Stimulated activated CD8-positive, alpha-beta memory T cell treated with anti-CD3 and anti-CD28 coated beads, Interleukin-4, amount 100 ng/mL, for 48 hours (primary cell): Measurements from ENCODE around the gene TEC.
"Not testable (repeated sequence)": the region's sequence is repeated elsewhere in the genome, so short reads cannot be mapped to it uniquely, and the experiment has no call there.

Source experiments
- DNase-seq: peaks from one replicate; pipeline ENCODE4 v3.0.0-alpha.2; 2020

The TEC gene

DNA sequence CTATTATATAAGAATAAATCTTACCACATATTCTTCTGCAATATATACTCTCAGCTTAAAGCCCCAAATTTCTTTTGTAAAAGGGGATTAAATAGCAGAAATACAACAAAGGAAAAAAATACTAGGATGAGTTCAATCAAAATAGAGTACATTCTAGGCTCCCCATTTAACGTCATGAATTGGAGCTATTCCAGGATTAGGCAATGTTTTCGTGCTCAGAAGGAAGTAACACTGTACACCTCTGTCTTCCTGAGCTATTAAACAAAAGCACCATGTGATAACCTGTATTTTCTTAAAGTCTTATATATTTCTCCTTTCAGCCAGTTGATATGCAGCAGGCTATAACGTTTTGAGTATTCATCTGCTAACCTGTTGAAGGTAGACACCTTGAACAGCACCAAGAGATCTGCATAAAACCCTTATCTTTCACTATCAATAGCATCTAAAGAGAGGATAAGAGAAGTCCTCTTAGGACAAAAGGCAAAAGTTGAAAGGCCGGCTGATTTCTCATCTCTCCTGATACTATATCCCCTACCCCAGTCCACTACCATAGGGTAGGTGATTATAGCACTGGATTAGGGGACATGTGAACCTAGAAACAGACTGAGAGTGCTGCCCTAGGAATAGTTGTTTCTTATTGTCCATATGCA lies 31.5 kb downstream of the TEC start:
- no peak for DNase-seq

GRCh38 chr4:48235050-48235449 lies 34.6 kb downstream of the TEC start:
- DNase-seq: no peak

DNA sequence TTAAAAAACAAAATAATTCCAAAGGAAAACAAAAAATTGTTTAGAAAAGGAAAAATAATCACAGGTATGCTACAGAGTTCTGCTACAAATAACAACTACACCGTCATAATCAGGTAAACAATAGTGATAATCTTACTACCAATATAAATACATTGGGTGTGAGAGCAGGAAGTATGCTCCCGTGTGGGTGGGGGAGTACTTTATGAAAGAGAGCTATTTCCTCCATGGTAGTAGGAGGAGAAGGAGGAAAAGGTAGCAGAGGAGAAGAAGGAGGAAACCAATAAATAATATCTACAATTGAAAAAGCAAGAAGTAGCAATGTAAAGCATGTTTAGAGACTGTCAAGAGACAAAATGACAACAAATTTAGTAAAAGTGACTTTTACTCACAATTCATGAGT lies 35.1 kb downstream of the TEC start:
- no peak for DNase-seq

- no peak for DNase-seq
Observed at GRCh38 chr4:48228949-48229348, 40.7 kb downstream of the TEC start.

DNA sequence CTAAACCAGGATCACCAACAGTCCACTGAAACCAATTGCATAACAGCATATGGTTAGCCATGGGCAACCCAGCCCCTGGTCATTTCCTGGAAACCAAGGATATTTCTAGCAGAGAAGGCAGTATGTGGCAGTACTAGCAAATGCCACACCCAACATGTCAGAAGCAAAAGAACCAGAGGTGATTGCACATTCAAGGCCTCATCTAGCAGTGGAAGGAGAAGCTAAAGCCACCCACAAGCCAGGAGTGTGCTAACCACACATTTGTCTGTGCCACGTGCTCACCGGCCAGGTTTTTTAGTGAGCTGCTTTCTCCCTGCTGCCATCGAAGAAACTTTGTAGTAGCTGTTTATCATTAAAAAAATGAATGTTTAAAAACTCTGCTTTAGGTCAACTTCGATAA lies 42.0 kb downstream of the TEC start:
- DNase-seq: no peak

- no peak for DNase-seq
Observed at GRCh38 chr4:48226199-48226598, 43.4 kb downstream of the TEC start.

- no peak for DNase-seq
Observed at GRCh38 chr4:48225368-48226141, 44.1 kb downstream of the TEC start.

DNA sequence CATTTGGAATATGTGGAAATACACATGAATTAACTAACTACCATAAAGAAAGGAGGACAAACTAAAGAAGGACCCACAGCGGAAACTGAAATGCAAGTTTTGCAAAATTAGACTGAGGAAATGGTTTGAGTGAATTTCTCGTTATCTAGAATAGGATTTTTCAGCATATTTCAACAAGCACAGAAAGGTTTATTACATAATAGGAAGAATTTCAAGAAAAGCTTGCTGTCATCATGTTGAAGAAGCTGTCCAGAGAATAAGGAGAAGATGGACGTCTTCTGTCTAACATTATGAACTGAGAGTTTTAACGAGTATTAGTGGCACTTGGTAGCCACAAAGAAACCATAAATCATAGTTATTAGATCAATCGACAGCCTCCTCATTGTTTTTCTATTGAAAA lies 45.0 kb downstream of the TEC start:
- no peak for DNase-seq

- no peak for DNase-seq
Observed at GRCh38 chr4:48223633-48224295, 45.9 kb downstream of the TEC start.

DNA sequence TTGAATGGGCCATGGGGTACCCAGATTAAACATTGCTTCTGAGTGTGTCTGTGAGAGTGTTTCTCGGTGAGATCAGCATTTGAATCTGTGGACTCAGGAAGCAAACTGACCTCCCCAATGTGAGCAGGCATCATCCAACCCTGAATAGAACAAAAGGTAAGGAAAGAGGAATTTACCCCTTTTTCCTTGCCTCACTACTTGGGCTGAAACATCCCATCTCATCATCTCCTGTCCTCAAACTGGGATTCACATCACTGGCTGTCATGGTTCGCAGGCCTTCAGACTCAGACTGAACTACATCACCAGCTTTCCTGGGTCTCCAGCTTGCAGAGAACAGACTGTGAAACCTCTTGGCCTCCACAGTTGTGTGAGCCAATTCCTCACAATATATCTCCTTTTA lies 47.1 kb downstream of the TEC start:
- no peak for DNase-seq

DNA sequence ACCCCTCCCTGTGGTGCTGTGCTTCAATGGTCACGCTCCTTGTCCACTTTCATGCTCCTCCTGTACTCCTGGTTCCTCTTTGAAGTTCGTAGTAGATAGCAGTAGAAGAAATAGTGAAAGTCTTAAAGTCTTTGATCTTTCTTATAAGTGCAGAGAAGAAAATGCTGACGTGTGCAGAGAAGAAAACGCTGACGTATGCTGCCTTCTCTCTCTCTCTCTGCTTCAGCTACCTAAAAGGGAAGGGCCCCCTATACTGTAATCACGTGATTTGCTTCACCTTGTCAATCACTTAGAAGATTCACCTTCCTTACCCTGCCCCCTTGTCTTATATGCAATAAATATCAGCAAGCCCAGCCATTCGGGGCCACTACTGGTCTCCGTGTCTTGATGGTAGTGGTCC lies 50.2 kb downstream of the TEC start:
- DNase-seq: not testable (repeated sequence)

DNA sequence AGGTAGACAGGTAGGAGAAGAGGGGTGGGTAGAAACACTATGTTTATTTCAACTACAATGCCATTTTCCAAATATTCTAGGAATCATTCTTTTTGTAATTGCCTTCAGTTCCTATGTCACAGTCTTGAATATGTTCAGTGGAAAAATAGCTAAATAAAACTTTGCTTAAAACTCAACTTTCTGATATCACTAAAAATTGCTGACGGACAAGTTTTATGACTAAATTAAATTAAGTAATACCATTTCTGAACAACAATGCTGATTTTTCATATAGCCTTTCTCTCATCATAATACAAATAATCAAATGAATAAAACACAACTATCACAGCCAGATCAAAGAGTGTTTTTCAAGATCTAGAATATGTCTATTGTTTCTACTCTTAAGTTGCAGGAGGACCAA lies 53.1 kb downstream of the TEC start:
- DNase-seq: no peak

- DNase-seq: no peak
Observed at GRCh38 chr4:48215977-48216376, 53.7 kb downstream of the TEC start.

- no peak for DNase-seq
Observed at GRCh38 chr4:48212165-48212564, 57.5 kb downstream of the TEC start.

GRCh38 chr4:48210966-48211328 lies 58.7 kb downstream of the TEC start:
- no peak for DNase-seq

DNA sequence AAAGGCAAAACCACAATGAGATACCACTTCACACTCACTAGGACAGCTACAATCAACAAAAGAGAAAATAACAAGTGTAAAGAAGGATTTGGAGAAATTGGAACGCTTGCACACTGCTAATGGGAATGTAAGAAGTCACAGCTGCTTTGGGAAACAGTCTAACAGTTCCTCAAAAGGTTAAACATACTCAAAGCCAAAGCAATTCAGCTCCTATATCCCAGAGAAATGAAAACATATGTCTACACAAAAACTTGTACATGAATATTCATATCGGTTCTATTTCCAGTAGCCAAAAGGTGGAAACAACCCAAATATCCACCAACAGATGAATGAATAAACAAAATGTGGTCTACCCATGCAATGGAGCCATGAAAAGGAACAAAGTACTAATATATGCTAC lies 64.0 kb downstream of the TEC start:
- no peak for DNase-seq

GRCh38 chr4:48205107-48205506 lies 64.5 kb downstream of the TEC start:
- no peak for DNase-seq

DNA sequence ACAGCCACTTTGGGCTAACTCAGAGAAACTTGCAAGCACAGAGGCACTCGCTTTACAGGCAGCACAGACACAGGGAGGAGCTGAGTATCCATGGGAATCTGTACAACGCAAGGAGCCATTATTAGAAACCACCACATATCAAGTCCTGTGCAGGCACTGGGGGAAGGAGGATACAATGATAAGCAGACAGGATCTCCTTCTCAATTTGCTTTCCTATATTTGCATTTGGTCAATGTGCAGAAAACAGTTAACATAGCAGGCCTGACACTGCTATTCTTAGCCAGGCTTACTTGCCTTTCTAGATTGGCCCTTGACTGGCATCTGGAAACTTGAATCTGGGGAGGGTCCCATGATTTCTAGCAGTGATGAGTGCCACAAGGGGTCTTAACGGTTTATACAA lies 65.8 kb downstream of the TEC start:
- no peak for DNase-seq

DNA sequence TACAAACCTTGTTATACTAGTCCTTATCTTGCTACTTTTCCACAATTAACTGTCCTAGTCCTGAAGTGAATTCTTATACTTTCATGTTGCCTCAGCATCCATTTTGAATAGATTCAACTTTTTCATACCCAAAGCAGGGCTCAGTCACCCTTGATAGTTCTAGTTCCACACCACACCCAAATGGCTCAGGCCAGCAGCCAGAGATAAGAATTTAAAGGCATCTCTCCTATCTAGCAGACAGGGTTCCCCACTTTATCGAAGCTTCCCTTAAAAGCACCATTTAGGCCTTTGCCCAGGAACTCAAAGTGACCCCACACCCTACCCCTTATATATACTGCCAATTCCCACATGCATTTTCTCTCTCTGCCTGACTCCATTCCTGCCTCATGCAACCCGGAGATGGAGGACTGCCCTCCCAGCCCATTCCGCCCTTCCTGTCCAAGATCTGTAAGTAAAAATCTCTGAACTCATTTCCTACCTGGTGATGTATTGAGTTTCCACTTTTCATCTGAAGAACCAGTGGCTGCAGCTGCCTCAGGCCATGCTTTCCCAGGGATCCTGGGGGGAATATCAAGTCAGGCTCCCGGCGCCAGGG lies 71.9 kb downstream of the TEC start:
- no peak for DNase-seq

DNA sequence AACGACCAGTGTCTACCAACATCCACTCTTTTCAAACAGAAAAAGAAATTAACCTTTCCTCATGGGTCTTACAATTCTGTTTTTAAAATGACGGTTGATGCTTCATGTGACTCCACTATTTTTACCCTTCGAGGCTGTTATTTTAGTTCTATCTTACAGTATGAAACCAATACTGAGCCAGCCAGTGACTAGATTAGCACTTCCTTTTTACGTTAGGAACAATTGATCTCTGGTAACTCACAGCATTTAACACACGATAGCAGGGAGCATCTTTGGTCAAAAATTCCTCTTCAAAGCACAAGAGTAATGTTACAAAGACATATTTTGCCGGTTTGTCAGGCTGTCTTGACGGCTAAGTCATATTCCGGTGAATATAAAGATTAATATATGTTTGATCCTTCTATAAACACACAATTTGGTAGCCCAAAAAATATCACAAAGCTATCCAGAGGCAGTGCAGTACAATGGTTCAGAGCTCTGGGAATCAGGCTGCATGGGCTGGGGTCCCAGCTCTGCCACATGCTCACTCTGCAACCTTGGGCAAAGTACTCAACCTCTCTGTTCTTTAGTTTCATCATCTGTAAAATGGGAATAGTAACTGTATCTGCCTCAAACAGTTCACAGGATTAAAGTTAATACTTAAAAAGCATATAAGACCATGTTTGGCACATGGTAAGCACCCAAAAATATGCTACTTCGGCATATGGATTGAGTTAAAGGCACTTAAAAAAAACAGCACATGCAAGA lies 72.7 kb downstream of the TEC start:
- no peak for DNase-seq

DNA sequence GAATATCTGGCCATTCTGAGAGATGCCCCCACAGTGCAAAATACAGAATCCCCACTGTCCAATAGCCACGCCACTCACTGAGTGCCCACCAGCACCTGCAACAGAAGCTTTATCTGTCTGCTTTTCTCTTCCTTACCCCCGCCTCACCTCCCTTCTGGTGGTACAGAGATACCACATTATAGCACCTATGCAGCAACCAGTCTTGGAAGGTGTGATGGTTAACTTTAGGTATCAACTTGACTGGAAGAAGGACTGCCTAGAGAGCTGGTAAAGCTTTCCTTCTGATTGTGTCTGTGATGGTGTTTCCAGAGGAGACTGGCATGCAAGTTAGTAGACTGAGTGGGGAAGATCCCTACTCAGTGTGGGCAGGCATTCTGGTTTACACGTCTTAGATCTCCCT lies 73.8 kb downstream of the TEC start:
- DNase-seq: no peak

GRCh38 chr4:48195374-48195773 lies 74.3 kb downstream of the TEC start:
- no peak for DNase-seq

- DNase-seq: no peak
Observed at GRCh38 chr4:48194971-48195370, 74.7 kb downstream of the TEC start.
